ENCODE data around the gene IRX2. TPM values are rescaled to one million over a fixed set of nuclear protein-coding genes. Genes with fewer than 3 reads are reported as not detected.

Gene IRX2
- total RNA-seq, 4 donors from 2014 or later = 2.2 to 4.3 (median 3.2) TPM

- TF ChIP-seq CTCF (IDR thresholded peaks at IDR 0.05; ENCODE audit: low read depth) = no peak
Observed at GRCh38 chr5:2761921-2762488, 10.5 kb upstream of the IRX2 start.

- no peak for TF ChIP-seq CTCF (IDR thresholded peaks at IDR 0.05; ENCODE audit: low read depth)
Observed at GRCh38 chr5:2759696-2760461, 8.4 kb upstream of the IRX2 start.

- TF ChIP-seq CTCF (IDR thresholded peaks at IDR 0.05; ENCODE audit: low read depth) = no peak
Observed at GRCh38 chr5:2759091-2759490, 7.6 kb upstream of the IRX2 start.

- TF ChIP-seq CTCF (IDR thresholded peaks at IDR 0.05; ENCODE audit: low read depth) = no peak
Observed at GRCh38 chr5:2758632-2759031, 7.2 kb upstream of the IRX2 start.

GRCh38 chr5:2757563-2758351 lies 6.3 kb upstream of the IRX2 start:
- TF ChIP-seq CTCF (IDR thresholded peaks at IDR 0.05; ENCODE audit: low read depth) = no peak

- no peak for TF ChIP-seq CTCF (IDR thresholded peaks at IDR 0.05; ENCODE audit: low read depth)
Observed at GRCh38 chr5:2756211-2757152, 5.0 kb upstream of the IRX2 start.

All from subcutaneous adipose tissue (tissue), 4 donors.